ENCODE measurements around the gene CUX1. TPM values are rescaled to one million over a fixed set of nuclear protein-coding genes. Genes with fewer than 3 reads are reported as not detected.
"Not testable (repeated sequence)": the region's sequence is repeated elsewhere in the genome, so short reads cannot be mapped to it uniquely, and the experiment has no call there.

CUX1 gene
- total and polyA plus RNA-seq, 4 donors: 40.5 to 138 (median 69.1) TPM

DNA sequence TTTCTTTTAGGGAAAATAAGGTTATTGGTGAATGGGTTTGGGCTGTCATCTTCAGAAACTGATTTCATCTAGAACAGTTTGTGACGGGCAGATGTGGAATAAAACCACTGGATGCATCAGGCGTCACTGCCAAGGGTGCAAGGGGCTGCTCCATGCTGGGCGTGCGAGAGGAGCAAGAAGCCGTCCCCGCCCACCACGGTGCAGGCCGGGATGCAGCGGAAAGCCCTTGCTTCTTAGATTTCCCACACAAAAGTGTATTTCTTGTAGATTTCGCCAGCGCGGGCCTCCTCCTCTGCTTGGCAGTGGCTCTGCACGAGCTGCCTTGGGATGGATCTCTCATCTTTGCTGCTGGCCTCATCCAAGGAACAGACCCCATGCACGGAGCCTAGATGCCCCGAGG, 189.3 kb downstream of the CUX1 start:
- ATAC-seq (ENCODE audit: insufficient read depth, low FRiP score) (no peak), DNase-seq (no peak)
- Histone ChIP-seq H3K27ac (ENCODE audit: low read depth in 1 of 2, low read length in 1 of 2) (no peak overlapping the region), H3K4me3 (no peak overlapping the region), H3K27me3 (ENCODE audit: control insufficient read depth in 3 of 3, insufficient read depth in 3 of 3, low read length in 2 of 3) (no peaks in the 10 kb centered on the region), H3K36me3 (ENCODE audit: control insufficient read depth in 4 of 4, insufficient read depth in 4 of 4, low read length in 4 of 4) (peaks cover 0 to 2% (median 0%) of the 10 kb centered on the region in 4 donors), H3K9me3 (ENCODE audit: control insufficient read depth in 4 of 4, insufficient read depth in 3 of 4, low read length in 3 of 4) (no peaks in the 10 kb centered on the region), H3K9ac (ENCODE audit: insufficient read depth in 1 of 2, low read length in 2 of 2) (no peak overlapping the region), H3K4me1 (ENCODE audit: control insufficient read depth in 5 of 5, insufficient read depth in 5 of 5, low read length in 5 of 5) (peaks cover 0 to 10% (median 0%) of the 10 kb centered on the region in 5 donors)
- TF ChIP-seq, protein P1, sequence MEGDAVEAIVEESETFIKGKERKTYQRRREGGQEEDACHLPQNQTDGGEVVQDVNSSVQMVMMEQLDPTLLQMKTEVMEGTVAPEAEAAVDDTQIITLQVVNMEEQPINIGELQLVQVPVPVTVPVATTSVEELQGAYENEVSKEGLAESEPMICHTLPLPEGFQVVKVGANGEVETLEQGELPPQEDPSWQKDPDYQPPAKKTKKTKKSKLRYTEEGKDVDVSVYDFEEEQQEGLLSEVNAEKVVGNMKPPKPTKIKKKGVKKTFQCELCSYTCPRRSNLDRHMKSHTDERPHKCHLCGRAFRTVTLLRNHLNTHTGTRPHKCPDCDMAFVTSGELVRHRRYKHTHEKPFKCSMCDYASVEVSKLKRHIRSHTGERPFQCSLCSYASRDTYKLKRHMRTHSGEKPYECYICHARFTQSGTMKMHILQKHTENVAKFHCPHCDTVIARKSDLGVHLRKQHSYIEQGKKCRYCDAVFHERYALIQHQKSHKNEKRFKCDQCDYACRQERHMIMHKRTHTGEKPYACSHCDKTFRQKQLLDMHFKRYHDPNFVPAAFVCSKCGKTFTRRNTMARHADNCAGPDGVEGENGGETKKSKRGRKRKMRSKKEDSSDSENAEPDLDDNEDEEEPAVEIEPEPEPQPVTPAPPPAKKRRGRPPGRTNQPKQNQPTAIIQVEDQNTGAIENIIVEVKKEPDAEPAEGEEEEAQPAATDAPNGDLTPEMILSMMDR (IDR thresholded peaks at IDR 0.05; ENCODE audit: control extremely low read depth, extremely low read depth): no peak
- 97% methylated on average over 15 of the region's 15 CpGs for WGBS, 2 donors

DNA sequence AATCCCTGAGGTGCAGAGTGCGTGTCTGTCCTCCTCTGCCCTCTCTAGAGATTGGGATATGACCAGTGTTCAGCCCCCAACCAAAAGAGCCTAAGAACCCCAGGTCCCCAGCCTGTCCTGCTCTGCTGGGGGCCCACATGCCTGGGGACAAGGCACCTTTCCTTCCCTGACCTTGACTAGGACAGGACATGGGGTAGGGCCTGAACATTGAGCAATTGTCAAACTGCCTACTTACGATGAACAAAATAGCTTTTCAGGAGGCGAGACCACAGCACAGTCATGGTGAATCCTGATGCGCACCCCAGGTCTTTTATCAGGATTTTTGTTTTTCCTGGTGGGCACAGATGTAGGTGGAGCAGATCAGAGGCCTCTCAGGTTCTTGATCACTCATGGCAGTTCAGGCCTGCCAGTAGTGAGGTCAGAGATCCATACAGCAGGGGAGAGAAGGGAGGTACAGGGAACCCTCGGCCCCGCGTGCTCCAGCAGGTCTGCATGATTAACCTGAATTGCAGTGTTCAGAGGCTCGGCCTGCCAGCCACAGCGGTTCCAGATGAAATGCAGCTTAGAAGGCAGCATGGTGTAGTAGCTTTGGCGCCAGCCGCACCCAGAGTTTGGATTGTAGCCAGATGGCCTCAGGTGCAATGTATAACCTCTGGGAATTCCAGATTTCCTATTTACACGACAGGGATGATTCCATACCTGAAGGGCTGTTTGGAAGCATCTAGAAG, 191.3 kb downstream of the CUX1 start:
- H3K36me3 ChIP-seq (ENCODE audit: control insufficient read depth in 4 of 4, insufficient read depth in 4 of 4, low read length in 4 of 4): peaks cover 0 to 2% (median 0%) of the 10 kb centered on the region in 4 donors
- H3K4me3 ChIP-seq: no peak overlapping the region
- DNase-seq (peak in 1 of 3 donors; percentile 28), ATAC-seq (ENCODE audit: insufficient read depth, low FRiP score) (no peak)
- 88 to 89% methylated on average over 12 of the region's 12 CpGs for whole genome bisulfite sequencing, 2 donors
- H3K9ac ChIP-seq (ENCODE audit: insufficient read depth in 1 of 2, low read length in 2 of 2): no peak overlapping the region
- no peaks in the 10 kb centered on the region for H3K9me3 ChIP-seq (ENCODE audit: control insufficient read depth in 4 of 4, insufficient read depth in 3 of 4, low read length in 3 of 4)
- H3K4me1 ChIP-seq (ENCODE audit: control insufficient read depth in 5 of 5, insufficient read depth in 5 of 5, low read length in 5 of 5): peaks cover 0 to 23% (median 4%) of the 10 kb centered on the region in 5 donors
- H3K27ac ChIP-seq (ENCODE audit: low read depth in 1 of 2, low read length in 1 of 2): no peak overlapping the region
- TF ChIP-seq, protein P1 (IDR thresholded peaks at IDR 0.05; ENCODE audit: control extremely low read depth, extremely low read depth): no peak
- no peaks in the 10 kb centered on the region for H3K27me3 ChIP-seq (ENCODE audit: control insufficient read depth in 3 of 3, insufficient read depth in 3 of 3, low read length in 2 of 3)

- Histone ChIP-seq H3K4me1 (ENCODE audit: control insufficient read depth in 5 of 5, insufficient read depth in 5 of 5, low read length in 5 of 5) (peaks cover 0 to 17% (median 1%) of the 10 kb centered on the region in 5 donors), H3K27ac (ENCODE audit: low read depth in 1 of 2, low read length in 1 of 2) (no peak overlapping the region), H3K4me3 (no peak overlapping the region), H3K36me3 (ENCODE audit: control insufficient read depth in 4 of 4, insufficient read depth in 4 of 4, low read length in 4 of 4) (peaks cover 0 to 2% (median 0%) of the 10 kb centered on the region in 4 donors), H3K9ac (ENCODE audit: insufficient read depth in 1 of 2, low read length in 2 of 2) (no peak overlapping the region), H3K9me3 (ENCODE audit: control insufficient read depth in 4 of 4, insufficient read depth in 3 of 4, low read length in 3 of 4) (no peaks in the 10 kb centered on the region), H3K27me3 (ENCODE audit: control insufficient read depth in 3 of 3, insufficient read depth in 3 of 3, low read length in 2 of 3) (no peaks in the 10 kb centered on the region)
- ATAC-seq (ENCODE audit: insufficient read depth, low FRiP score) (peak; percentile 15), DNase-seq (peak in 1 of 3 donors; percentile 18)
- 82 to 88% methylated on average over 5 of the region's 5 CpGs for WGBS, 2 donors
- TF ChIP-seq, protein P1 (IDR thresholded peaks at IDR 0.05; ENCODE audit: control extremely low read depth, extremely low read depth): no peak
Observed at GRCh38 chr7:102009628-102010027, 192.2 kb downstream of the CUX1 start.

- H3K27ac ChIP-seq (ENCODE audit: low read depth in 1 of 2, low read length in 1 of 2); DNase-seq; H3K9ac ChIP-seq (ENCODE audit: insufficient read depth in 1 of 2, low read length in 2 of 2); H3K27me3 ChIP-seq (ENCODE audit: control insufficient read depth in 3 of 3, insufficient read depth in 3 of 3, low read length in 2 of 3); H3K36me3 ChIP-seq (ENCODE audit: control insufficient read depth in 4 of 4, insufficient read depth in 4 of 4, low read length in 4 of 4); H3K4me3 ChIP-seq; ATAC-seq (ENCODE audit: insufficient read depth, low FRiP score); H3K9me3 ChIP-seq (ENCODE audit: control insufficient read depth in 4 of 4, insufficient read depth in 3 of 4, low read length in 3 of 4): not testable (repeated sequence)
- peaks cover 0 to 13% (median 0%) of the 10 kb centered on the region in 5 donors for H3K4me1 ChIP-seq (ENCODE audit: control insufficient read depth in 5 of 5, insufficient read depth in 5 of 5, low read length in 5 of 5)
- 91 to 93% methylated on average over 13 of the region's 13 CpGs for WGBS, 2 donors
Observed at GRCh38 chr7:102012112-102012830, 194.8 kb downstream of the CUX1 start.
